HepG2 (cell line): ENCODE measurements around the gene ARF4. TPM values are rescaled to one million over a fixed set of nuclear protein-coding genes. Genes with fewer than 3 reads are reported as not detected.

ENCODE experiments used
- GLMP ChIP-seq: sonication (generic); formaldehyde crosslinking; IDR thresholded peaks from 2 replicates; pipeline ENCODE4 v1.9.0; 2021; ENCODE audit warnings: missing genetic modification reagents, mild to moderate bottlenecking, borderline replicate concordance
- HOXA9 ChIP-seq: sonication (generic); formaldehyde crosslinking; IDR thresholded peaks from 2 replicates; pipeline ENCODE4 v1.8.1; 2022; ENCODE audit warnings: missing genetic modification reagents, mild to moderate bottlenecking, moderate library complexity, borderline replicate concordance
- LBX2 ChIP-seq: sonication (generic); formaldehyde crosslinking; IDR thresholded peaks from 2 replicates; pipeline ENCODE4 v1.5.0; 2020; ENCODE audit warnings: missing genetic modification reagents, mild to moderate bottlenecking, borderline replicate concordance
- MIER3 ChIP-seq: IDR thresholded peaks from 2 replicates; pipeline ENCODE4 v1.6.1; 2016; ENCODE audit warnings: missing compliant biosample characterization, borderline replicate concordance
- SMAD1 ChIP-seq: sonication (generic); formaldehyde crosslinking; IDR thresholded peaks from 2 replicates; pipeline ENCODE4 v1.4.0; 2020; ENCODE audit warnings: missing genetic modification reagents, low read depth, mild to moderate bottlenecking, borderline replicate concordance
- SOX13 ChIP-seq, 3 experiments: fragments of 450-650 bp in 1 of 3; sonication (generic) in 1 of 3; formaldehyde crosslinking in 1 of 3; IDR thresholded peaks in 2 of 3; conservative IDR thresholded peaks in 1 of 3; 2 replicates each; pipeline versions ENCODE4 v1.5.0 to v1.6.1; 2016 to 2020; ENCODE audit warnings: antibody characterized with exemption in 1 of 3, mild to moderate bottlenecking in 1 of 3, missing compliant biosample characterization in 1 of 3, missing genetic modification reagents in 1 of 3, moderate library complexity in 1 of 3
- TAF15 ChIP-seq: fragments of 200-400 bp; formaldehyde crosslinking; IDR thresholded peaks from one replicate; pipeline ENCODE4 v1.6.1; 2018; ENCODE audit warnings: mild to moderate bottlenecking, low read depth, low read length; ENCODE audit not compliant: poor library complexity, severe bottlenecking
- ZNF513 ChIP-seq: sonication (generic); formaldehyde crosslinking; conservative IDR thresholded peaks from 2 replicates; pipeline ENCODE4 v1.5.0; 2020; ENCODE audit warnings: missing genetic modification reagents
- ZNF780A ChIP-seq: sonication (generic); formaldehyde crosslinking; IDR thresholded peaks from 2 replicates; pipeline ENCODE4 v1.8.0; 2022; ENCODE audit warnings: mild to moderate bottlenecking, missing genetic modification reagents, moderate library complexity
- ZSCAN30 ChIP-seq: sonication (generic); formaldehyde crosslinking; IDR thresholded peaks from 2 replicates; pipeline ENCODE4 v1.5.0; 2020; ENCODE audit warnings: mild to moderate bottlenecking, missing genetic modification reagents
- polyA plus RNA-seq, 8 experiments: library from polyadenylated mRNA; depleted of rRNA in 3 of 8; stranded (reverse) in 7 of 8; unstranded in 1 of 8; fragments of >200 nt; fragmentation: Illumina TruSeq in 4 of 8; extraction: Trizol in 4 of 8; gene quantifications; 2 replicates each; pipeline versions ENCODE4 v1.2.1 to v1.2.3, GENCODE V29; 2011 to 2016; ENCODE audit warnings: low read depth in 4 of 8, missing spikeins in 1 of 8, mixed read lengths in 1 of 8; ENCODE audit not compliant: insufficient read depth in 1 of 8
- total RNA-seq, 5 experiments: library from RNA; depleted of rRNA; stranded (reverse); fragments of >200 nt; fragmentation: Illumina TruSeq; extraction: Trizol; gene quantifications; 2 replicates each; pipeline ENCODE4 v1.2.3, GENCODE V29; 2016; ENCODE audit warnings: low read depth in 1 of 5

The ARF4 gene
- total and polyA plus RNA-seq, 2 of the 13 experiments (the other 11 are each of a cell fraction or from before 2014, with no cell fraction given) = 184 to 250 TPM

- TF ChIP-seq GLMP (CRISPR knock-in tag) = no peak
- TF ChIP-seq SMAD1 (CRISPR knock-in tag) = no peak
- TF ChIP-seq LBX2 (CRISPR knock-in tag) = no peak
- TF ChIP-seq ZNF780A = no peak
- TF ChIP-seq MIER3 (CRISPR knock-in tag) = no peak
- no peak for TF ChIP-seq SOX13 (IDR thresholded peaks at IDR 0.05)
- no peak for TF ChIP-seq SOX13 (CRISPR knock-in tag; conservative IDR thresholded peaks at IDR 0.05 in 1 of 2, IDR thresholded peaks at IDR 0.05 in 1 of 2)
- TF ChIP-seq ZNF513 = no peak
- no peak for TF ChIP-seq HOXA9 (CRISPR knock-in tag)
- no peak for TF ChIP-seq TAF15
- TF ChIP-seq ZSCAN30 (CRISPR knock-in tag) = no peak
- TF ChIP-seq, all 625 proteins: peak for 0
Observed at GRCh38 chr3:57559526-57559925, 37.6 kb downstream of the ARF4 start (continued).
